ENCODE results near the gene KLHL11.

DNA sequence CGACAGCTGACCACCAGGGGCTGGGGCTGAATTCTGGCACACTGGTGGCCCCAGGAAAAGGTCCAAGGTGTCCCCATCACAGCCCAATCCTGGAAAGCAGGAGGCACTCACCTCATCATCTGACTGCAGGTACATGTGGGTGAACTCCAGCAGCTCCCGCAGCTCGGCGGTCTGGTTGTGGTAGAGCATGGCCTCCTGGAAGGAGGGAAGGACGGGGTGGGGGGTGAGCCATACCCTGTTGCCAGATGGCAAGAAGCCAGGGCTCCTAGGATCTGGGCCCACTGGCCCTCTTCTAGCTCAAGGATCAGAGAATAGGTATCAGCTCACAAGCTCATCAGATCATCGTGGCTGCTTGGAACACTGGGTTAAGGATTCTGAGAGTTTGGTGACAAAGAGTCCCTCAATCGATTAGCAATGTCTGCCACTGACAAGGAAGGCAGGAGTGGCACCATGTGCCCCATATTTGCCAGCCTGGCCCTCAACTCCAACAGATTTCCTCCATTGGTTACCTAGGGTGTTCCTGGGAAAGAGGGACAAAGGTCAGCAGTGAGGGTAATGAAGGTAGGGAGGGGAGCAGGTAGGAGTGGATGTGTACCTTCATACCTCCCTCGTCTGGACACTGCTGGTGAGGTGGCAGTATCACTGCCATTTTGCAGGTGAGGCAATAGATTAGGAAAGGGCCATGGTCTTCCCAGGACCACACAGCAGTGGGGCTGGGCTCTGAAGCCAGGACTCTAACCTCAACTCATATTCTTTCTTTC, 58.4 kb downstream of the KLHL11 start:
- TF ChIP-seq FOXM1 (IDR thresholded peaks at IDR 0.05; ENCODE audit: borderline replicate concordance), result no peak
- TF ChIP-seq LEF1 (IDR thresholded peaks at IDR 0.05; ENCODE audit: borderline replicate concordance), result no peak
- TF ChIP-seq FOXA1 (IDR thresholded peaks at IDR 0.05), result no peak
- TF ChIP-seq FOXK2 (IDR thresholded peaks at IDR 0.05), result no peak
- no peak for TF ChIP-seq SP1 (IDR thresholded peaks at IDR 0.05)
- TF ChIP-seq SUZ12 (IDR thresholded peaks at IDR 0.05), result no peak
- no peak for TF ChIP-seq ARNT (IDR thresholded peaks at IDR 0.05)

Measured in HEK293T (cell line).